ENCODE results near the gene SMPX.

DNA sequence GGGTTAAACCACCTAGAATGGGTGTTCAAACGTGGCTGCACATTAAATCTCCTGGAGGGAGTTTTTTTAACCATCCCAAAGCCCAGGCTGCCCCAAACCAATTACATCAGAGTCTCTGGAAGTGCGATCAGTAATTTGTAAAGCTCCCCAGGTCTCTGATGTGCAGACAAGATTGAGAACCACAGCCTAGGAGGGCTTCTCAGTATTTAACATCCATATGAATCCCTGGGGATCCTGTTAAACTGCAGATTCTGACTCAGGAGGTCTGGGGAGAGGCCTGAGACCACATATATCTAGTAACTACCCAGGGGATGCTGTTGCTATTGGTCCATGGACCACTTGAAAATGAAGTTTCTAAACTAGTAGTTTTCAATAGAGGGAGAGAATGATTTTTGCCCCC lies 42.6 kb downstream of the SMPX start:
- TF ChIP-seq POLR2AphosphoS5 (IDR thresholded peaks at IDR 0.05; ENCODE audit: low read depth, low read length) (no peak), SIN3A (IDR thresholded peaks at IDR 0.05; ENCODE audit: borderline replicate concordance, insufficient read depth, low read length) (no peak)
- TF ChIP-seq, protein P1, sequence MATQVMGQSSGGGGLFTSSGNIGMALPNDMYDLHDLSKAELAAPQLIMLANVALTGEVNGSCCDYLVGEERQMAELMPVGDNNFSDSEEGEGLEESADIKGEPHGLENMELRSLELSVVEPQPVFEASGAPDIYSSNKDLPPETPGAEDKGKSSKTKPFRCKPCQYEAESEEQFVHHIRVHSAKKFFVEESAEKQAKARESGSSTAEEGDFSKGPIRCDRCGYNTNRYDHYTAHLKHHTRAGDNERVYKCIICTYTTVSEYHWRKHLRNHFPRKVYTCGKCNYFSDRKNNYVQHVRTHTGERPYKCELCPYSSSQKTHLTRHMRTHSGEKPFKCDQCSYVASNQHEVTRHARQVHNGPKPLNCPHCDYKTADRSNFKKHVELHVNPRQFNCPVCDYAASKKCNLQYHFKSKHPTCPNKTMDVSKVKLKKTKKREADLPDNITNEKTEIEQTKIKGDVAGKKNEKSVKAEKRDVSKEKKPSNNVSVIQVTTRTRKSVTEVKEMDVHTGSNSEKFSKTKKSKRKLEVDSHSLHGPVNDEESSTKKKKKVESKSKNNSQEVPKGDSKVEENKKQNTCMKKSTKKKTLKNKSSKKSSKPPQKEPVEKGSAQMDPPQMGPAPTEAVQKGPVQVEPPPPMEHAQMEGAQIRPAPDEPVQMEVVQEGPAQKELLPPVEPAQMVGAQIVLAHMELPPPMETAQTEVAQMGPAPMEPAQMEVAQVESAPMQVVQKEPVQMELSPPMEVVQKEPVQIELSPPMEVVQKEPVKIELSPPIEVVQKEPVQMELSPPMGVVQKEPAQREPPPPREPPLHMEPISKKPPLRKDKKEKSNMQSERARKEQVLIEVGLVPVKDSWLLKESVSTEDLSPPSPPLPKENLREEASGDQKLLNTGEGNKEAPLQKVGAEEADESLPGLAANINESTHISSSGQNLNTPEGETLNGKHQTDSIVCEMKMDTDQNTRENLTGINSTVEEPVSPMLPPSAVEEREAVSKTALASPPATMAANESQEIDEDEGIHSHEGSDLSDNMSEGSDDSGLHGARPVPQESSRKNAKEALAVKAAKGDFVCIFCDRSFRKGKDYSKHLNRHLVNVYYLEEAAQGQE (IDR thresholded peaks at IDR 0.05; ENCODE audit: insufficient read depth in 1 of 2, low read depth in 2 of 2, low read length in 2 of 2) = no peak

Data from PFSK-1 (cell line).